PC-3 (cell line): Measurements from ENCODE around the gene PARN.

Experiments used
- EZH2 ChIP-seq: fragments of 300-600 bp; sonication (generic); IDR thresholded peaks from one replicate; pipeline ENCODE4 v1.6.1; 2017; ENCODE audit warnings: antibody characterized with exemption, mild to moderate bottlenecking, low read length; ENCODE audit not compliant: unreplicated experiment
- EZH2phosphoT487 ChIP-seq: fragments of 300-600 bp; sonication (generic); IDR thresholded peaks from 2 replicates; pipeline ENCODE4 v1.6.1; 2018; ENCODE audit warnings: mild to moderate bottlenecking, antibody characterized with exemption, low read length, borderline replicate concordance
- TF ChIP-seq, protein P1 (sequence below): fragments of 300-600 bp; sonication (generic); conservative IDR thresholded peaks from 2 replicates; pipeline ENCODE4 v1.5.1; 2017; ENCODE audit warnings: antibody characterized with exemption, low read depth, mild to moderate bottlenecking, low read length

DNA sequence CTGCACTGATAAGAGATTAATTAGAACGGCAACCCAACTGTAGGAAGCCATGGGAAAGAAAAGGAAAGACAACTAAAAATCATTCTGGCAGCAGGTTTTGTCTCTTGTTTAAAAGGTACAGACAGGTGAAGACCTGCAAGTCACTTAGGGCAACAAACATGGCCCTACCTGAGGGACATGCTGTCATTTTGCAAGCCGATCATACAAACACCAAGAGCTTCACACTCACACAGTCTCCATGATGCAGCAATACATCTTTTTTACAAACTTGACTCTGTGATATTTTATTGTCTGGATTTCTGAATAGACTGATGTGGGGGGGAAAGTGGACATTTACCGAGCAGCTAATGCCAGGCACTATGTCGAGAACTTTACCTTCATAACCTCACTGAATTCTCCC is 101.8 kb downstream of the PARN start:
- TF ChIP-seq, protein P1, sequence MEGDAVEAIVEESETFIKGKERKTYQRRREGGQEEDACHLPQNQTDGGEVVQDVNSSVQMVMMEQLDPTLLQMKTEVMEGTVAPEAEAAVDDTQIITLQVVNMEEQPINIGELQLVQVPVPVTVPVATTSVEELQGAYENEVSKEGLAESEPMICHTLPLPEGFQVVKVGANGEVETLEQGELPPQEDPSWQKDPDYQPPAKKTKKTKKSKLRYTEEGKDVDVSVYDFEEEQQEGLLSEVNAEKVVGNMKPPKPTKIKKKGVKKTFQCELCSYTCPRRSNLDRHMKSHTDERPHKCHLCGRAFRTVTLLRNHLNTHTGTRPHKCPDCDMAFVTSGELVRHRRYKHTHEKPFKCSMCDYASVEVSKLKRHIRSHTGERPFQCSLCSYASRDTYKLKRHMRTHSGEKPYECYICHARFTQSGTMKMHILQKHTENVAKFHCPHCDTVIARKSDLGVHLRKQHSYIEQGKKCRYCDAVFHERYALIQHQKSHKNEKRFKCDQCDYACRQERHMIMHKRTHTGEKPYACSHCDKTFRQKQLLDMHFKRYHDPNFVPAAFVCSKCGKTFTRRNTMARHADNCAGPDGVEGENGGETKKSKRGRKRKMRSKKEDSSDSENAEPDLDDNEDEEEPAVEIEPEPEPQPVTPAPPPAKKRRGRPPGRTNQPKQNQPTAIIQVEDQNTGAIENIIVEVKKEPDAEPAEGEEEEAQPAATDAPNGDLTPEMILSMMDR, result no peak
- no peak for TF ChIP-seq EZH2phosphoT487
- TF ChIP-seq EZH2, result no peak
